Ramos (cell line): ENCODE results near the gene ALOX15B.

Experiments
- in situ Hi-C: fragments of 300-500 bp; cut with MboI; formaldehyde crosslinking; loops from one replicate; pipeline ENCODE4 v1.14.3; 2022; ENCODE audit warnings: low sequenced_read_pairs; ENCODE audit not compliant: unreplicated experiment

Gene ALOX15B

DNA sequence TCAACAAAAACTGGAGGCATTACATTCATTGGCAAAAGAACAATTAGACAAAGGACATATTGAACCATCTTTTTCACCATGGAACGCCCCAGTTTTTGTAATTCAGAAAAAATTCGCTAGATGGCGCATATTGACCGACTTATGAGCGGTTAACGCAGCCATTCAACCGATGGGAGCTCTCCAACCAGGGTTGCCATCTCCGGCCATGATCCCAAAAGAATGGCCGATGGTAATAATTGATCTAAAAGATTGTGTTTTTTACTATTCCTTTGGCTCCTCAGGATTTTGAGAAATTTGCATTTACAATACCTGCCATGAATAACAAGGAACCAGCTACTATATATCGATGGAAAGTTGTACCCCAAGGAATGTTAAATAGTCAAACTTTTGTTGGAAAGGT is 21.4 kb downstream of the ALOX15B start:
- in situ Hi-C loops: loop anchor here (25.0 kb wide), 1 partner anchor 677 kb away; the partner anchor contains the start of gene CCDC42

DNA sequence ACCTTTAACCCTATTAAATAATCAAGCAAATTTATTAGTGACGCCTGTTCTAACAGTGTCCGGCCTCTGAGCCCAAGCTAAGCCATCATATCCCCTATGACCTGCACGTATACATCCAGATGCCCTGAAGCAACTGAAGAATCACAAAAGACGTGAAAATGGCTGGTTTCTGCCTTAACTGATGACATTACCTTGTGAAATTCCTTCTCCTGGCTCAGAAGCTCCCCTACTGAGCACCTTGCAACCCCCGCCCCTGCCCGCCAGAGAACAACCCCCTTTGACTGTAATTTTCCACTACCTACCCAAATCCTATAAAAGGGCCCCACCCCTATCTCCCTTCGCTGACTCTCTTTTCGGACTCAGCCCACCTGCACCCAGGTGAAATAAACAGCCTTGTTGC is 23.0 kb downstream of the ALOX15B start:
- in situ Hi-C loops: loop anchor here (25.0 kb wide), 1 partner anchor 675 kb away; the partner anchor contains the start of gene CCDC42

DNA sequence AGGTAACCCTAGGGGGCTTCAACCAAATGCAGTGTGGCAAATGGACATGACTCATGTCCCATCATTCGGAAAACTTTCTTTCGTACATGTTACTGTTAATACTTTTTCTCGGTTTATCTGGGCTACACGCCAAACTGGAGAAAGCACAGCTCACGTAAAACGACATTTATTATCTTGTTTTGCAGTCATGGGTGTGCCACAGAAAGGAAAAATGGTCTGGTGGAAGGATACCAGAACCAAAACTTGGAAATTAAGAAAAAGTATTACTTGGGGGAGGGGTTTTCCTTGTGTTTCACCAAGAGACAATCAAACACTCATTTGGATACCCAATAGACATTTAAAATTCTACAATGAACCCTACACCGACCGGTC is 23.6 kb downstream of the ALOX15B start:
- in situ Hi-C loops: loop anchor here (25.0 kb wide), 1 partner anchor 675 kb away; the partner anchor contains the start of gene CCDC42

DNA sequence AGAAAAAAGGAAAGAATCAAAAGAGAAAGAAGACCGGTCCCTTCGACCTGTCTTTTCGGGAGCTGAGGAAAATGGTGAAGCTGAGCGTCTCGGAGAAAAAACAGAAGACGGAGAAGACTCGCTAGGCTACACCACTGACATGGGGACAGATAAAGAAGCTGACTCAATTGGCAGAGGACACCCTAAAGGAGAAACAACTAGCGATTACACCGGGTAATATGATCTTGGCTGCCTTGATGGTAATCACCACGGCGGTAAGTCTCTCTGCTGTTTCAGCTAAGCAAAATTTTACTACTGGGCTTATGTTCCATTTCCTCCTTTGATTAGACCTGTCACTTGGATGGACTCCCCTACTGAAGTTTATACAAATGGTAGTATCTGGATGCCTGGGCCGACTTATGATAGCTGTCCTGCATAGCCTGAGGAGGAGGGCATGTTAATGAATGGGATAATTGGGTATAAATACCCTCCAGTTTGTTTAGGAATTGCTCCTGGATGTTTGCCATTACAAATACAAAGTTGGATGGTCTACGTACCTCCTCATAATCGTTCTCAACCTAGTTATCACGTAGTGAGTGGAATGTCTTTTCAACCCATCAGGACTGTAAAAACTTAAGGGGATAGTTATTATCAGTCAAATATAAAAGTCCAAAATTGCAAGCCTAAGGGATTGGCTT is 24.1 kb downstream of the ALOX15B start:
- in situ Hi-C loops: loop anchor here (25.0 kb wide), 1 partner anchor 674 kb away; the partner anchor contains the start of gene CCDC42

DNA sequence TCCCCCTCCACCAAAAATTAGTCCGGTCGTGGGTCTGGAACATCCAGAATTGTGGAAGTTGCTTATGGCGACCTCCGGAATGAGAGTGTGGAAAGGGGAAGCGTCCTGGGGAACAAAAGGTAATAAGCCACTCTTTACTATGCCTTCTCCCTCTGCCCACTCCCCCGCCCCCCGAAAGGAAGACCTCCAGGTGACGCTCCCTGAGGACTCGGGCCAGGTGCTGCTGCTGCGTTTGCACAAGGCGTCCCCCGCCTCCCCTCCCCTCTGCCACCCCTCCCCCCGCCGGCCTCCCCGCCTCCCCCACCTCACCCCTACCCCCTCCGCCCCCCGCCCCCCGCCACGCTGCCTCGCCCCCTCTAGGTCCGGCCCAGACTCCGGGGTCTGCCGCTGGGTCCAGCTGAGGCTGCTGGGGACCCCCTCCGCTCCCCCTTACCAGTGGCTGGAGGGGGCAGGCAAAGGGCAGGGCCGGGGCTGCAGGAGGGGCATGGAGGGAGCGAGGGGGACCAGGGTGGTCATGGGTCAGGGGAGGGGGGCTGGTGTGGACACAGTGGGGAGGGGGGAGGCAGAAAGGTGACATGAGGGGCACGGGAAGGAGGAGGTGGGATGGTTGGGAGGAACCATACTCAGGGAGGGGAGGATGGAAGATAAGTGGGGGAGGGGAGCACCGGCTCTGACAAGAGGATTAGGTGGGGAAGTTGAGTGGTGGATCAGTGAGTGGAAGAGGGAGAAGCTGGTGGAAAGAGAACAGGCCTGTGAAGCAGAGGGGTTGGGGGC is 25.1 kb downstream of the ALOX15B start:
- in situ Hi-C loops: loop anchor here (25.0 kb wide), 1 partner anchor 673 kb away; the partner anchor contains the start of gene CCDC42

DNA sequence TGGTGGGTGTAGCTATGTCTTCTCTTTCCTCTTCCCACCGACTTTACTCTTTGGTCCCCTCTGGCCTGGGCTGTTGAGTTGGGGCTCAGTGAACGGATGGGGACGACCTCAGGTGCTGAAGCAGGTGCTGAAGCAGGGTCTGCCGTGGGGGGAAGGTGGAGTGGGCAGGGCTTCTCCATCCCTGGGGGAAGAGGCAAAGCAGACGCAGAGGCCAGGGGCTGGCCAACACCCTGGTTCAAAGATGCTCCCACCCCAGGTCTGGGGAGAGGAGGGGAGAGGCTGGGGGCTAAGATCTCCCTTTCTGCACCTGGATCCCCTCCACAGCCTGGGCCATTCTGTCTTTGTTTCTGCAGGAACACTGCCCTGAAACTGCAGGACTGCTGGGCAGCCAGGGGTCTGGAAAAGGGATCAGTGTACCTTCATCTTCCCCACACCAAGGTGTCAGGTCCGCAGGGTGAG is 25.7 kb downstream of the ALOX15B start:
- in situ Hi-C loops: loop anchor here (25.0 kb wide), 1 partner anchor 673 kb away; the partner anchor contains the start of gene CCDC42

DNA sequence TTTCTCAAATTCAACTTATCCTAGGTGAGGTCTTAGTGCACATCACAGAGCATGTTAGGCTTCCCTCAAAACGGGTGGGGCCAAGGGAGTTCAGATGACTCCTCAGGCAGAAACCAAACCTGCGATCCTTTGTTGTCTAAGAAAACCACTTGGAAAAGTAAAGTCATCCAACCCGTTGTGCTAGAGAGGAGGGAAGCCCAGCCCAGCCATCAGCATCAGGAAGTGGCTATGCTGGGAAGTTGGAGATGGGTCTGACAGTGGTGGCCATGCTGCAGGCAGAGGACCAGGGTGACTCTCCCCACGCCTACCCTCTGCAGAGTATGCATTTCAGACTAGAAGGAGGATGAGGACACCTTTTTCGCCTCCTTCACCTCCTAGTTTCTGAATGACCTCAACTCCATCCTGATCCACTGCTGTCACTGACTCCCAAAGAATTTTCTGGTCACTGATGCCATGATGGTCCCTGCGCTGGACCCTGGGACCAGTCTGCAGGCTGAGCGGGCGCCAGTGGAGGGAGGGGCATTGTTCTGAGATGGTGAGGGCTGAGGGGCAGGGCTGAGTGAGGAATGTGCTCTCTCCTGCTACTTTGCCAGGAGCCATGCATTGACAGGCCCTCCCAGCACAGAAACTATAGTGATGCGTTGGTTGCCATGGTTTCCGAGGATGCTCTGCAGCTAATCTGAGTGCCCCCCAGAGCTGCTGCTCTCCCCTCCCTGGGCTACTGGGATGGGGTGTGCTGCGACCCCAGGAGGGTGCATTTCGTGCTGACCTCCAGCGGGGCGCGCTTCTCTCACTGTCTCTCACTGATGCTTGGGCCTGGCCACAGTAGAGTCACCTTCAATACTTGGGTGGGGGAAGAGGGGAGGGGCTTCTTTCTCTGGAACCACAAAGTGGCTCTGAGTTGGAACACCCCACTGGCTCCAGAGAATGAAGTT is 28.2 kb downstream of the ALOX15B start:
- in situ Hi-C loops: loop anchor here (25.0 kb wide), 1 partner anchor 670 kb away; the partner anchor contains the start of gene CCDC42

DNA sequence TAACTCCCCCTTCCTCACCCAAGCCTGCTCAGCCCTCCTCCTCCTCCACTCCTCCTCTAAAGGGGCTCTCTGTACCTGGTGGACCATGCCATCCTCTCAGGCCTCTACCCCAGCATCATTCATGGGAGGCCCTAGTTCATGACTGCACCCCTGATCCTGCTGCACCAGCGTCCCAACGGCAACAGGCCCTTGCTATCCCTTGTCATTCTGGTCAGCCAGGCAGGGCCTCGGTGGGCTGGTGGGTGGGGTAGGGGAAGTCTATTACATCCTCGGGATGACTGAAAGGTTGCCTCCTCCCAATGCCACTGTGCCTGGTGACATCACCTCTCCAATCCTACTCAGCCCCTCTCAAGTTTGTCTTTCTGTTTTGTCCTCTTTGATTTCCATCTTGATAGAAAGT is 28.9 kb downstream of the ALOX15B start:
- in situ Hi-C loops: loop anchor here (25.0 kb wide), 1 partner anchor 669 kb away; the partner anchor contains the start of gene CCDC42

GRCh38 chr17:8068736-8069586 is 30.1 kb downstream of the ALOX15B start:
- in situ Hi-C loops: loop anchor here (25.0 kb wide), 1 partner anchor 668 kb away; the partner anchor contains the start of gene CCDC42

GRCh38 chr17:8069587-8069860 is 30.7 kb downstream of the ALOX15B start:
- in situ Hi-C loops: loop anchor here (25.0 kb wide), 1 partner anchor 668 kb away; the partner anchor contains the start of gene CCDC42

- in situ Hi-C loops: loop anchor here (5.0 to 25.0 kb wide), 3 partner anchors 36 to 666 kb away; partner anchors contain the start of gene CCDC42
Observed at GRCh38 chr17:8071496-8071895, 32.6 kb downstream of the ALOX15B start.

GRCh38 chr17:8072341-8072728 is 33.5 kb downstream of the ALOX15B start:
- in situ Hi-C loops: loop anchor here (5.0 to 25.0 kb wide), 3 partner anchors 35 to 665 kb away; partner anchors contain the start of gene CCDC42

DNA sequence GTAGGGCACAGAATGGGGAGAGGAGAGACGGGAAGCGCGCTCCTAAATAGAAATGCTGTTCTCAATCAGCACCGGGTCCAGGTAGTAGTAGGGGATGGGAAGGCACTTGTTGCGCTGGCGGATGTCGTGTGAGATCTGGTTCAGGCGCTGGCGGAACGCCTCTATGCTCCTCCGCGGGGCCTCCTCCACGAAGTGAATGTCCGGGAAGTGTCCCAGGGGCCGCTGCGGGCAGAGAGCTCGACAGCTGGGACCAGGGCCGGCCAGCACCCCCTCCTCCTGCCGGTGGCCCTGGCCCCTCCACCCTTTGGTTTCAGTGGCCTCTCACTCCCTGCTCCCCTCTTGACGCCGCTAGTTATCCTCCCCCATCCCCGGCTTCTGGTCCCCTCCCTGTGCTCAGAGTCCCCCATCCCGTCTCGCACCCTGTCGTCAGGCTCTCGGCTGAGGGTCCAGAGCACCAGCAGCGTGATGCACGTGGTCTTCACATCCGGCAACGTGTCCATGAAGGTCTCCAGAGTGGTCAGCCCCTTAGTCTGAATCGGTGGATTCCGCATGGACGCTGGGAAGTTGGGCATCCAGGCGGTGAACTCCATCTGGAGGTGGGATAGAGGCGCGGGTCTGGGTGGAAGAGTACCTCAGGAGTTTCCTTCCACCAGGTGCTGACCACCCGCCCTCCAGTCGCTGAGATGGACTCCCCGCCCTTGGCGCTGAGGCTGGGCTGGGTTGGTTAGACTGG is 34.0 kb downstream of the ALOX15B start:
- in situ Hi-C loops: loop anchor here (5.0 to 25.0 kb wide), 3 partner anchors 34 to 664 kb away; partner anchors contain the start of gene CCDC42

- in situ Hi-C loops: loop anchor here (5.0 to 25.0 kb wide), 3 partner anchors 33 to 663 kb away; partner anchors contain the start of gene CCDC42
Observed at GRCh38 chr17:8073627-8074484, 35.0 kb downstream of the ALOX15B start.

GRCh38 chr17:8074554-8074953 is 35.7 kb downstream of the ALOX15B start:
- in situ Hi-C loops: loop anchor here (5.0 to 25.0 kb wide), 3 partner anchors 33 to 663 kb away; partner anchors contain the start of gene CCDC42

GRCh38 chr17:8075081-8075480 is 36.2 kb downstream of the ALOX15B start:
- in situ Hi-C loops: loop anchor here (10.0 kb wide), 1 partner anchor 230 kb away; no protein-coding TSS in a partner anchor
